H1 (cell line): ENCODE data around the gene USP38. TPM values are rescaled to one million over a fixed set of nuclear protein-coding genes. Genes with fewer than 3 reads are reported as not detected.
A peak's percentile ranks its signal among the peaks of the same experiment; 100 is the strongest.

ENCODE experiments used
- CTCF ChIP-seq, 3 experiments: IDR thresholded peaks; 1 replicate in 2 of 3; 2 replicates in 1 of 3; pipeline versions ENCODE4 v1.5.1 to v1.6.1; 2011; ENCODE audit warnings: low read length in 3 of 3, mild to moderate bottlenecking in 3 of 3, inconsistent platforms in 2 of 3, low read depth in 1 of 3, moderate library complexity in 1 of 3; ENCODE audit not compliant: insufficient read depth in 1 of 3; ENCODE audit errors: control extremely low read depth in 1 of 3
- FOSL1 ChIP-seq: IDR thresholded peaks from 2 replicates; pipeline ENCODE4 v1.6.1; 2011; ENCODE audit warnings: mild to moderate bottlenecking, low read depth, low read length, moderate library complexity; ENCODE audit not compliant: insufficient read depth
- GABPA ChIP-seq: IDR thresholded peaks from 2 replicates; pipeline ENCODE4 v1.6.1; 2011; ENCODE audit warnings: mild to moderate bottlenecking, low read length, moderate library complexity, borderline replicate concordance; ENCODE audit not compliant: insufficient read depth
- RBBP5 ChIP-seq: IDR thresholded peaks from 2 replicates; pipeline ENCODE4 v1.7.1; 2012; ENCODE audit warnings: low read depth, mild to moderate bottlenecking, inconsistent platforms, low read length, moderate library complexity, borderline replicate concordance
- RNF2 ChIP-seq: fragments of 200-900, 300-1000 bp; sonication (generic); IDR thresholded peaks from 2 replicates; pipeline ENCODE4 v1.7.1; 2016; ENCODE audit warnings: borderline replicate concordance, low read depth, mild to moderate bottlenecking, antibody characterized with exemption, low read length; ENCODE audit not compliant: poor library complexity, severe bottlenecking; ENCODE audit errors: missing control alignments
- SAP30 ChIP-seq: fragments of 300-600 bp; sonication (generic); IDR thresholded peaks from 2 replicates; pipeline ENCODE4 v1.7.1; 2012; ENCODE audit warnings: low read length, moderate library complexity, mild to moderate bottlenecking, inconsistent platforms; ENCODE audit not compliant: insufficient read depth, insufficient replicate concordance
- SP4 ChIP-seq: IDR thresholded peaks from 2 replicates; pipeline ENCODE4 v1.6.1; 2012; ENCODE audit warnings: low read length, inconsistent platforms
- SRF ChIP-seq: IDR thresholded peaks from 2 replicates; pipeline ENCODE4 v1.6.1; 2011; ENCODE audit warnings: mild to moderate bottlenecking, low read depth, low read length, moderate library complexity
- TBP ChIP-seq: IDR thresholded peaks from 2 replicates; pipeline ENCODE4 v1.6.1; 2011; ENCODE audit warnings: low read depth, low read length, improper control_type of control experiment
- polyA plus RNA-seq, 7 experiments: library from polyadenylated mRNA; depleted of rRNA in 3 of 7; stranded (reverse) in 5 of 7; unstranded in 2 of 7; fragments of >200 nt in 5 of 7; fragments of 200-250 nt in 2 of 7; gene quantifications; 1 replicate in 5 of 7; 2 replicates in 1 of 7; 4 replicates in 1 of 7; pipeline versions ENCODE4 v1.2.1 to v1.2.3, GENCODE V29; 2011 to 2013; ENCODE audit warnings: missing spikeins in 2 of 7, mixed read lengths in 2 of 7
- total RNA-seq: library from RNA; stranded (reverse); fragmentation: NEBNext Ultra II Directional; extraction: Animal tissue kit (Norgen Biotek cat#: 25700); gene quantifications from 2 replicates; pipeline ENCODE4 v1.2.1, GENCODE V29; 2021

USP38 gene
- total and polyA plus RNA-seq, 2 of the 8 experiments (the other 6 are each of a cell fraction or from before 2014, with no cell fraction given): 3.2 to 10.5 TPM

GRCh38 chr4:143185253-143186107 is 763 bp downstream of the USP38 start (continued):
- TF ChIP-seq SAP30 (peak; percentile 92), TBP (no peak), RNF2 (no peak), FOSL1 (no peak), RBBP5 (peak; percentile 53), SRF (no peak), GABPA (no peak), CTCF (IDR thresholded peaks at IDR 0.05; ENCODE audit: control extremely low read depth in 1 of 3, insufficient read depth in 1 of 3, low read depth in 1 of 3, low read length in 3 of 3) (no peak), SP4 (no peak)
